Occipital lobe (tissue), 2 donors: ENCODE results near the gene KCNMA1. TPM values are rescaled to one million over a fixed set of nuclear protein-coding genes. Genes with fewer than 3 reads are reported as not detected.

Source experiments
- DNase-seq: peaks from one replicate; lab custom pipeline; 2025; lab: John Stamatoyannopoulos, UW
- total RNA-seq: library from RNA; depleted of rRNA; stranded (reverse); fragments of >200 nt; gene quantifications from one replicate; pipeline ENCODE4 v1.2.3, GENCODE V29; 2014

The KCNMA1 gene
- total RNA-seq, 1 donor from 2014 or later: 43.0 TPM

DNA sequence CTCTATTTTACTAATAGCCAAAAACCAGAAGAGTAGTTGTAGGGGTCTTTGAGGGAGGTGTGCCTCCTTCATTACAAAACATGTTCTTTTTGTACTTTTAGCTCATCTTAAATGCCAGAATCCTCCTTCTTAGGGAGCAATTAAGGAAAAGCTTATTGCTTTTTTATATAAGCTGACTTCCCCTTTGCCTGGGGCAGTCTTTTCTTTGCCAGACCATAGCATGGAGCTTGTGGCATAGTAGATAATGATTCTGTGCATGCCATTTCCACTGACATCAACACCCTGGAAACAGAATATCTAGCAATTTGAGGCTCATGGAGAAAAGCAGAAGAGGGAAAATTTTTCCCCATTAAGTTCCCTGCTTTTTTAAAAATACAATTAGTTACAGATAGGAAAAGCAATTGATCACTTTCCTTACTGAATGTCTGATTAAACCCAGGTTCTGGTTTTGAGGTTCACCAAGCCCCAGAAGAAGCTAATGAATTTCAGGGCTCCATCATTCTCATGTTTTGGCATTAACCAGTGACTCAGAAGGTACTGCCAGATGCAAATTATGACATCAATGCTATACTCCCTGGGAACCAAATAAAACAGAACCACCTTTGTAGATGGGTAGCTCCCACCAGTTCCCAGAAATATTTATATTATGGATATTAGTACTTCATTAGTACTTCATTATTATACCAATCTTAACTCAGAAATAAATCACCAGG is 410.6 kb downstream of the KCNMA1 start:
- no peak for DNase-seq

- DNase-seq: no peak
Measured at GRCh38 chr10:77226452-77226851, 411.2 kb downstream of the KCNMA1 start.

- no peak for DNase-seq
Measured at GRCh38 chr10:77226020-77226419, 411.6 kb downstream of the KCNMA1 start.

DNA sequence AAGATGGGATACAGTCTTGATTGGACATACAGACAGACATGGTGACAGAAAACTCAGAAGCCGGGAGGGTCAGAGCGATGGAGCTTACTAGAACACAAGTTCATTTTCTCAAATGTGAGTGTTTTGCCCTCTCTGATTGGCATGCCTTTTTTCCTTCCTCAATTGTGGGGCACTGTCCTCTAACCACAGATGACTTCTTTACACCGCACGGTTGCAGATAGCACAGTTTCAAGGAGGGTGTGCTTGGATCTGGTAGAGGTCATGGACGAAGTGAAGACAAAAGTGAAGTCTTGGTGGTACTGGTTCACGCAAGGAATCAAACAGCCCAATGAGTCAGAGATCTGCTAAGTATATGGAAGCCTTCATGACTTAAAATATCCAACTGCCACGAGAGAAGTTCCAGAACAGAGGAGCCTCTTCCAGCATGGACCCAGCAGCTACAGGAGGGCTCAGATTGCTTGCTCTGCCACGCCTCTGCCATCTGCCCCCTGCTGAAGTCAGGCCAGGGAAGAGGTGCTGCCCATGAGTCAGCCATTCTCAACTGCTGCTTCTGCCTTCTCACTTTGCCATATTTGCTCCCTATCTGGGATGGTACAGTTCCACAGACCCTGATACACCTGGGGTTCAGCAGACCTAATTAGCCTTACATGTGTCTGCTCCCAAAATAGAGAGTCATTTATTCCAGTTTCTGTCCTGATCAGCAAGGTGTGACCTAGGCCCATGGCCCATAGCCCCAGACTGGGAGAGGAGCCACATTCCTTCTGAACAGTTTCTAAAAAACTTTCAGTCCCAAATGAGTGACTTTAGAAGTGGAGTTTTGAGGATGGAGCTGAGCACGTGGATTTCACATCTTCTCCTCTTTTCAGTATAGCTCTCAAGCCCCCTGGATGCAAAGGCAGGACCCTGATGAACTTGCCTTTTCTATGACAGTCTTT is 413.8 kb downstream of the KCNMA1 start:
- DNase-seq: no peak

GRCh38 chr10:77220150-77220549 is 417.5 kb downstream of the KCNMA1 start:
- DNase-seq: no peak

DNA sequence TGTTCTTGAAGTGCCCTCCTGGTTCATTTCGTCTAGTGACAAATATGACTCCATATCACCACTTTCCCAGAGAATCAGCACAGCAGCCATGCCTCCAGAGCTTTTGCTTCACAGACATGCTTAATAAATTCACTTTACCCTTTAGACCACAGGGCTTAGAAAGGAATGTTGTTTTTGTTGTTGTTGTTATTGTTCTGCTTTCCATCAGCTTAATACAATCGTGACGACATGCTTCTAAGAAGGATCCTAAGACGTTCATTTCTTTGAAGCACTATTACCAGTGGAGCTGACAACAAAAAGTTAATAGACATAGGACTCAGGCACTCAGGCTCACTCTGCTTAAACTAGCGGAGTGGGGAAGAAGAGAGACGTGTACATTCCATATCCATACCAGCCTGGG is 418.6 kb downstream of the KCNMA1 start:
- DNase-seq: no peak

GRCh38 chr10:77214799-77215198 is 422.8 kb downstream of the KCNMA1 start:
- no peak for DNase-seq

GRCh38 chr10:77212632-77213031 is 425.0 kb downstream of the KCNMA1 start:
- no peak for DNase-seq

DNA sequence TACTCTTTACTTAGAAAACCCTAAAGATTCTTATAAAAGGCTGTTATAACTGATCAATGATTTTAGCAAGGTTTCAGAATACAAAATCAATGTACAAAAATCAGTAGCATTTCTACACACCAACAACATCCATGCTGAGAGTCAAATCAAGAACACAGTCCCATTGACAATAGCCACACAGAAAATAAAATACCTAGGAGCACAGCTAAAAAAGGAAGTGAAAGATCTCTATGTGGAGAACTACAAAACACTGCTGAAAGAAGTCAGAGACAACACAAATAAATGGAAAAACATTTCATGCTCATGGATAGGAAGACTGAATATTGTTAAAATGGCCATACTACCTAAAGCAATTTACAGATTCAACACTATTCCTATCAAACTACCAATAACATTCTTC is 427.0 kb downstream of the KCNMA1 start:
- DNase-seq: no peak

GRCh38 chr10:77208684-77209256 is 428.8 kb downstream of the KCNMA1 start:
- DNase-seq: peak; percentile 8

DNA sequence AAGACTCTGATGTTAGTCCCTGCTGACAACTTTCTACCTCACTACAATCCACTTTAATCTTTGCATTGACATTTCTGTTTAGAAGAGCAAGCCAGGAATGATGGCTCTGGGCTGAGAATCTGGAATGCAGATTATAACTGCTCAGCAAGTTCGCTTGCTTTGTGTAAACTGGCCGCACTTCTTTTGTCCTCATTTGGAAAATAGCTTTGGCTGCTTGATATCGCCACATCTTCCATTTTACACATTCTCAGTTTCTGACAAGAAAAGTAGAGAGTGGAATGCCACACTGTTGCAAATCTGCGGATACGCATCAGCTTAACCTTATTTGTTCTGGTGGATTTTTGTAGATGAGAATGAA is 429.8 kb downstream of the KCNMA1 start:
- DNase-seq: no peak

DNA sequence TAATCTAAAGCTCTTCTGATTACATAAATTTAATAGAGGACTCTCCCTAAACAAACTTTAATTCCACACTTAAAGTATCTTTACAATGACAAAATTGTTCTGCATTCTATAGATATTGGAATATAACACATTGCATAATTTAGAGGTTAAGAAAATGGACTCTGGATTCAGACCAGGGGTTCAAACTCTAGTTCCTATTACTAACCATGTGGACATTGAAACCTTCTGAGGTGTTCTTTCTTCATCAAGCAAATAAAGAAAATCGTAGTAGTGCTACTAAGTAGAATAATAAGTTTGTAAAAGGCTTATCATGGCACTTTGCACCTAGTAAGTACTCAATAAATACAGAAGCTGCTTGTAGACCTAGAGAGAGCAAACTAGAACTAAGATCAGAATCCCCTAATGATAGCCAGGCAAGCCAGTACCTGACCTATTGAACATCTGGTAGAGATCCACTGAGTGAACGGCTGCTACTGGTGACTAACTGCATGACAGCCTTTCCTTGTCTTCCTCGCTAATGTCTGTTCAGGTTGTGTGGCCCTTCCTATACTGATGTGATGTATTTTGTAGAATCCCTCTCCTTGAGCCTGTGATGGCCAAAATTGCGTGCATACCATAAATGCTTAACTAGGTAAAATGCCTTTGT is 430.3 kb downstream of the KCNMA1 start:
- no peak for DNase-seq

GRCh38 chr10:77205135-77205534 is 432.5 kb downstream of the KCNMA1 start:
- DNase-seq: no peak

DNA sequence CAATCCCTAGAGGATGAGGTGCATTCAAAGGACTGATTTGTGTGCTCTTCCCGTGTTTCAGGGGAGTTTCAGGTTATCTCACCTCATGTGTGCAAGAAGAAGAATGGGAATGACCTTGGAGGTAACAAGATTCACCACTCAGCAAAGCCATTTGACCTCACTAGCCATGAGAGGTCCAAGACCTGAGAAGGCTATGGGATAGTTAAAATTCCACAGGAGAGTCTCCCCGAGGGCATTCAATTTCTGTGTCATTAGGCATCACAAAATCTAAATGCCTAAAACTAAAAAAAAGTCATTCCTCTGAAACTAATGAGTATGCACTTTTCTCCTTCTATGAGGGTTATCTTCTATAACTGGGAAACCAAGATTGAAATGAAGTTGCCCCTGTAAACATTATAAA is 433.4 kb downstream of the KCNMA1 start:
- no peak for DNase-seq

- no peak for DNase-seq
Measured at GRCh38 chr10:77202857-77203256, 434.8 kb downstream of the KCNMA1 start.

DNA sequence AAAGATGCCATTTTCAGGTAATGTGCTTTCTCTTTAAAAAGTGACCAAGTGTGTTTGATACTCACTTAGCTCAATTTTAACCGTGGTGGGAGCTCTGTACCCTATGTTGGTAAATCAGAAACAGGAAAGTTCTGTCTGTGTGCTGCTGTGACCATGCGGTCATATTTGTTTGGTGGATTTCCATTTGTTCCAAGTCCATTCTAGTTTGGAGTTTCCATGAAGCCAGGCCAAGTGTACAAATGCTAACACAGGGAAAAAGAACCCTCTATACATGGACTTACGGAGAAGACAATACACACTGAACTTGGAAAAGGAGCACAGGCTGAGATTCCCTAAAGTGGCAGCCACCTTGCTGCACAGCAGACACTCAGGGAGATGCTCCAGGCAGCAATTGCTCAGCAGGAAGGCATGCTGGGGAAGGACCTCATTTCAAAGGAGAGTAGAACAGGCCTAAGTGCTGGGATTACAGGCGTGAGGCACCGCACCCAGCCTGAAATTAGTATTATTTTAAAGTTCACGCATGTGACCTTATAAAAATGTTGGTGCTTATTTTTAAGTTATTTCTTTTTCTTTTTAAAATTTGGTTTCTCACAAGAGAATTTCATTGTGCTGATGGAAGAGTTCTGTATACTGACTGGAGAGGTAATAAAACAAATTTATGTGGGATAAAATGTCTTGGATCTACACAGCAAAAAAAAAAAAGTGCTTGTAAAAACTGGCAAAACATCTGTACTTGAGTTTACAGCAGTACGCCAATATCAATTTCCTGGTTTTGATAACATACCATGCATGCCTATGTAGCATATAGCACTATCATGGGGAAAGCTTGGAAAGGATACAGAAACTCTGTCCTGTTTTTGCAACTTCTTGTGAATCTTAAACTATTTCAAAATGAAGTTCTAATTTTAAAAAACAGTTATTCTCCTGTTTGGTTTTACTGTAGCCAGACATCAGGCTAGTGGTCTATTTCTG is 436.2 kb downstream of the KCNMA1 start:
- no peak for DNase-seq

GRCh38 chr10:77197544-77197943 is 440.1 kb downstream of the KCNMA1 start:
- DNase-seq: no peak

GRCh38 chr10:77196614-77197013 is 441.0 kb downstream of the KCNMA1 start:
- no peak for DNase-seq

DNA sequence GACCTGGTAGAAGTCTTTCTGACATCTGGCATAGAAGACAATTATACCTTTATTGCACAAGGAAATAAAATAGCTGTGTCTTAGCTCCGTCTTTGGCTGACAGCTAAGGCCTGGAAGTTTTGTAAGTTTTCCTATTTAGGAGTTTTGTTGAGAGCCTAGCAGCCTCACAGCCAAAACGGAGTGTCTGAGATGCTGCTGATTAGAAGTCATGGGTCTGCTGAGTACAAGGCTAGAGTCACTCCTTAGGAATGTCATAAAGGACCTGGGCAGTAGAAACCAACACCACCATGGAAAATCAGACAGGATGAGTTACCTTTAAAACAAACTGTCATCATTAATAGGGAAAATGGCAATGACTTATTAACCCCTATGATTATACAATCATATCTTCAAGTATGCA is 442.5 kb downstream of the KCNMA1 start:
- no peak for DNase-seq

DNA sequence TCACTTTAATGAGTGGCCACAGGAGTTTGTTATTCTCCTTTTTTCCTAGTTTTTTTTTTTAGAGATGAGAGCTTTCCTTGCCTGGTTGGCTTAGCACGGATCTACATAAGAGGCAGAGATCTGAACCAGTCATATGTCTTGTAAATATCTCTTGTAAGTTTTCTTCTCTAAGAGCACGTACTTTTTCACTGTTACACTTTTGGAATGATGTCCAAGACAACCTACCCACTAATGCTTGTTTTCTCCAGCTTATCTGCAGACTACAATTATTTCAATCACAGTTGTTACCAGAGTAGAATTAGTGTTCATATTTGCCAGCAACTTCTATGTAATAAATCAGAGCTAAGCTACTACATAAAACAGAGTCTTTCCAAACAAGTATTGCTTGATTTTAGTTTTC is 444.6 kb downstream of the KCNMA1 start:
- no peak for DNase-seq

- DNase-seq: no peak
Measured at GRCh38 chr10:77192402-77192801, 445.2 kb downstream of the KCNMA1 start.
